ENCODE data around the gene TNS3. TPM values are rescaled to one million over a fixed set of nuclear protein-coding genes. Genes with fewer than 3 reads are reported as not detected.

The TNS3 gene
- total and polyA plus RNA-seq, 9 of the 15 experiments (the other 6 are each of a cell fraction or from before 2014, with no cell fraction given) = 0.20 TPM; not detected in 8

DNA sequence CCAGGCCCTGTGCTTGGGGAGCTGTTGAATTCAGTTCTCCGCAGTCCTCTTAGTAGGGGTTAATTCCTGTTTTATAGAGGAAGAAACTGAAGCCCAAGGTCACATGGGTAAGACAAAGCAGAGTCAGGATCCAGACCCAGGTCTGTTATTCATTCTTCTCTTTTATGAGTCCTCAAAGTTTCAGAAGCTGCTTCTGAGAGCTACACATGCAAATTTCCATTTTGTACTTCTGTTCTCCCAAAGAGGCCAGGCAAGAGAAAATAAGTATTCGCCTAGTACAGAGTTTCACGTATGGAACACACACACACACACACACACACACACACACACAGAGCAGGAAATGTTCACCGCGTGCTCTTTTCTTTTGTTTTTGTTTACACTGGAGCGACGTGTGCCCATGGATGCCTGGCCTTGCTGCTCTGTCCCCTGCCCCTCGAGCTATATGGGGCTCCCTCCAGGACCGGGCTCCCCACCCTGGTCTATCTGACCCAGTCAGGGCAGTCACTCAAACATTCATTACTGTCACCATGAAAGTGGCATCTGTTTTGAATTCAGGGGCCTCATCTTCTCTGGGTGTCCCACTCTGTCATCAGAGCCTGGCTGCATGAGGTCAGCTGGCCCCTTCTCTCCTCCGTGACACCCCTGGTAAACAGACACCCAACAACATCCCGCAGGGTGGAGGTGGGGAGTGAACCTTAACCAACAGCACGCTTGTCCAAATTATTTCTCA is 84.4 kb downstream of the TNS3 start:
- ATAC-seq = no peak
- Histone ChIP-seq H4K20me1 (replicated peaks; ENCODE audit: control insufficient read depth, insufficient read depth, low read length) (no peaks in the 10 kb centered on the region), H3K4me2 (ENCODE audit: insufficient read depth, low read length) (no peak overlapping the region), H3K27ac (ENCODE audit: extremely low read depth, low read depth, low read length) (no peak overlapping the region), H3K4me3 (no peak overlapping the region), H3K36me3 (ENCODE audit: control insufficient read depth, insufficient read depth, low read length) (no peaks in the 10 kb centered on the region), H3K9ac (ENCODE audit: insufficient read depth in 1 of 2, low read depth in 2 of 2, low read length in 2 of 2) (no peak overlapping the region), H3K27me3 (ENCODE audit: control insufficient read depth in 2 of 2, insufficient read depth in 2 of 2, low read length in 2 of 2) (peaks cover 19 to 64% of the 10 kb centered on the region in 2 experiments; a peak in 4 of 5 replicates), H2AFZ (ENCODE audit: low read depth, low read length) (no peak overlapping the region), H3K9me3 (replicated peaks; ENCODE audit: control insufficient read depth, insufficient read depth, low read depth, low read length) (no peaks in the 10 kb centered on the region), H3K4me1 (replicated peaks in 1 of 2; ENCODE audit: control insufficient read depth in 2 of 2, insufficient read depth in 2 of 2, low read length in 2 of 2) (no peaks in the 10 kb centered on the region), H3K79me2 (ENCODE audit: control insufficient read depth, insufficient read depth, low read length) (no peaks in the 10 kb centered on the region), H3K9me1 (ENCODE audit: control insufficient read depth, insufficient read depth, low read length) (peaks cover 3% of the 10 kb centered on the region)
- TF ChIP-seq ARID2 (IDR thresholded peaks at IDR 0.05) (no peak), HDAC2 (IDR thresholded peaks at IDR 0.05) (no peak), DACH1 (IDR thresholded peaks at IDR 0.05; ENCODE audit: partially characterized antibody) (no peak), SRF (CRISPR knock-in tag; IDR thresholded peaks at IDR 0.05) (no peak), POLR3G (IDR thresholded peaks at IDR 0.05; ENCODE audit: extremely low read depth, insufficient read length, insufficient replicate concordance) (no peak), SAP30 (IDR thresholded peaks at IDR 0.05; ENCODE audit: borderline replicate concordance, insufficient read depth, low read depth, low read length, poor library complexity, severe bottlenecking) (no peak)
- TF ChIP-seq, protein P1, sequence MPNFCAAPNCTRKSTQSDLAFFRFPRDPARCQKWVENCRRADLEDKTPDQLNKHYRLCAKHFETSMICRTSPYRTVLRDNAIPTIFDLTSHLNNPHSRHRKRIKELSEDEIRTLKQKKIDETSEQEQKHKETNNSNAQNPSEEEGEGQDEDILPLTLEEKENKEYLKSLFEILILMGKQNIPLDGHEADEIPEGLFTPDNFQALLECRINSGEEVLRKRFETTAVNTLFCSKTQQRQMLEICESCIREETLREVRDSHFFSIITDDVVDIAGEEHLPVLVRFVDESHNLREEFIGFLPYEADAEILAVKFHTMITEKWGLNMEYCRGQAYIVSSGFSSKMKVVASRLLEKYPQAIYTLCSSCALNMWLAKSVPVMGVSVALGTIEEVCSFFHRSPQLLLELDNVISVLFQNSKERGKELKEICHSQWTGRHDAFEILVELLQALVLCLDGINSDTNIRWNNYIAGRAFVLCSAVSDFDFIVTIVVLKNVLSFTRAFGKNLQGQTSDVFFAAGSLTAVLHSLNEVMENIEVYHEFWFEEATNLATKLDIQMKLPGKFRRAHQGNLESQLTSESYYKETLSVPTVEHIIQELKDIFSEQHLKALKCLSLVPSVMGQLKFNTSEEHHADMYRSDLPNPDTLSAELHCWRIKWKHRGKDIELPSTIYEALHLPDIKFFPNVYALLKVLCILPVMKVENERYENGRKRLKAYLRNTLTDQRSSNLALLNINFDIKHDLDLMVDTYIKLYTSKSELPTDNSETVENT (CRISPR knock-in tag; IDR thresholded peaks at IDR 0.05) = no peak
- POLR2A ChIA-PET = interaction anchor here (1.5 kb wide), 1 partner anchor 8 kb away, joined by 3 read pairs; no protein-coding TSS in a partner anchor
- CTCF ChIA-PET (ENCODE audit: low intra/inter-chr PET ratio) = no interaction called here
- FAIRE-seq = no peak
- no TSS peak for BruUV-seq (replicated peaks)
- intact Hi-C loops (cut with micrococcal nuclease) (no loop called here), in situ Hi-C loops (cut with MboI) (no loop called here)
- DNase-seq (ENCODE audit: extremely low read depth in 1 of 4, low spot score in 3 of 4) = no peak
- WGBS (ENCODE audit: insufficient coverage, low coverage, missing lambda C conversion rate) = under 1% methylated on average over 10 of the region's 12 CpGs
